HEK293 (cell line): ENCODE data around the gene HP1BP3.

Source experiments
- CTCF ChIA-PET: fragments of 350-600 bp; formaldehyde crosslinking; extraction: SDS; loops from one replicate; lab custom pipeline; 2021; ENCODE audit warnings: antibody characterized with exemption; lab: Yijun Ruan, JAX
- POLR2A ChIA-PET: fragments of 300-600 bp; formaldehyde crosslinking; extraction: SDS; loops from one replicate; lab custom pipeline; 2020; ENCODE audit warnings: antibody characterized with exemption, inconsistent platforms; lab: Yijun Ruan, JAX
- H3K27ac ChIP-seq: fragments of 200-500 bp; sonication (Bioruptor generic); 2 replicates; pipeline ENCODE4 v1.5.1; 2014; ENCODE audit warnings: low read depth, low read length, control low read depth, inconsistent platforms; ENCODE audit errors: extremely low read depth
- H3K36me3 ChIP-seq, 2 experiments: fragments of 200-500 bp in 1 of 2; sonication (Bioruptor generic) in 1 of 2; 1 replicate in 1 of 2; 2 replicates in 1 of 2; pipeline ENCODE4 v1.5.1; 2014 to 2017; ENCODE audit warnings: inconsistent platforms in 2 of 2, low read length in 2 of 2; ENCODE audit not compliant: control insufficient read depth in 2 of 2, insufficient read depth in 1 of 2
- H3K4me1 ChIP-seq: fragments of 200-500 bp; sonication (Bioruptor generic); 2 replicates; pipeline ENCODE4 v1.5.1; 2014; ENCODE audit warnings: mild to moderate bottlenecking, low read length, inconsistent platforms; ENCODE audit not compliant: control insufficient read depth, insufficient read depth
- H3K4me3 ChIP-seq: 2 replicates; pipeline ENCODE4 v1.5.1; 2011; ENCODE audit warnings: low read depth, mild to moderate bottlenecking, control low read depth, low read length, moderate library complexity
- H3K9me3 ChIP-seq: fragments of 200-500 bp; sonication (Bioruptor generic); 2 replicates; pipeline ENCODE4 v1.5.1; 2014; ENCODE audit warnings: low read depth, low read length, inconsistent platforms; ENCODE audit not compliant: control insufficient read depth, insufficient read depth
- GLIS1 ChIP-seq: fragments of 450-650 bp; formaldehyde crosslinking; IDR thresholded peaks from 2 replicates; pipeline ENCODE4 v1.5.1; 2016; ENCODE audit warnings: missing biosample characterization, missing genetic modification characterization
- IKZF3 ChIP-seq: fragments of 450-650 bp; IDR thresholded peaks from 2 replicates; pipeline ENCODE4 v1.5.0; 2018; ENCODE audit warnings: missing biosample characterization, mild to moderate bottlenecking, missing genetic modification characterization, moderate library complexity
- MEIS1 ChIP-seq: sonication (generic); formaldehyde crosslinking; IDR thresholded peaks from 2 replicates; pipeline ENCODE4 v1.8.1; 2022; ENCODE audit warnings: missing genetic modification reagents, mild to moderate bottlenecking, borderline replicate concordance
- WT1 ChIP-seq: fragments of 450-650 bp; formaldehyde crosslinking; IDR thresholded peaks from 2 replicates; pipeline ENCODE4 v1.5.1; 2016; ENCODE audit warnings: missing biosample characterization, missing genetic modification characterization
- YY2 ChIP-seq: fragments of 450-650 bp; formaldehyde crosslinking; IDR thresholded peaks from 2 replicates; pipeline ENCODE4 v1.5.1; 2016; ENCODE audit warnings: missing biosample characterization, missing genetic modification characterization
- ZFP41 ChIP-seq: fragments of 450-650 bp; formaldehyde crosslinking; IDR thresholded peaks from 2 replicates; pipeline ENCODE4 v1.5.1; 2016; ENCODE audit warnings: missing biosample characterization, missing genetic modification characterization, borderline replicate concordance
- ZNF155 ChIP-seq: fragments of 450-650 bp; formaldehyde crosslinking; IDR thresholded peaks from 2 replicates; pipeline ENCODE4 v1.5.1; 2016; ENCODE audit warnings: missing biosample characterization, missing genetic modification characterization
- ZNF211 ChIP-seq: fragments of 450-650 bp; formaldehyde crosslinking; IDR thresholded peaks from 2 replicates; pipeline ENCODE4 v1.5.1; 2016; ENCODE audit warnings: low read depth, missing biosample characterization, missing genetic modification characterization
- ZNF514 ChIP-seq: fragments of 450-650 bp; formaldehyde crosslinking; IDR thresholded peaks from 2 replicates; pipeline ENCODE4 v1.5.1; 2016; ENCODE audit warnings: missing biosample characterization, missing genetic modification characterization
- ZNF558 ChIP-seq: fragments of 450-650 bp; formaldehyde crosslinking; IDR thresholded peaks from 2 replicates; pipeline ENCODE4 v1.5.1; 2016; ENCODE audit warnings: missing biosample characterization, missing genetic modification characterization
- ZNF585B ChIP-seq: fragments of 450-650 bp; formaldehyde crosslinking; IDR thresholded peaks from 2 replicates; pipeline ENCODE4 v1.5.1; 2016; ENCODE audit warnings: missing biosample characterization, missing genetic modification characterization
- ZSCAN23 ChIP-seq: fragments of 450-650 bp; formaldehyde crosslinking; IDR thresholded peaks from 2 replicates; pipeline ENCODE4 v1.5.1; 2016; ENCODE audit warnings: missing biosample characterization, missing genetic modification characterization
- TF ChIP-seq, protein P1 (sequence below): fragments of 450-650 bp; formaldehyde crosslinking; IDR thresholded peaks from 2 replicates; pipeline ENCODE4 v1.5.1; 2016; ENCODE audit warnings: missing biosample characterization, missing genetic modification characterization, low read depth
- TF ChIP-seq, protein P2 (sequence below): fragments of 450-650 bp; formaldehyde crosslinking; IDR thresholded peaks from 2 replicates; pipeline ENCODE4 v1.5.1; 2016; ENCODE audit warnings: missing biosample characterization, missing genetic modification characterization

Gene HP1BP3

DNA sequence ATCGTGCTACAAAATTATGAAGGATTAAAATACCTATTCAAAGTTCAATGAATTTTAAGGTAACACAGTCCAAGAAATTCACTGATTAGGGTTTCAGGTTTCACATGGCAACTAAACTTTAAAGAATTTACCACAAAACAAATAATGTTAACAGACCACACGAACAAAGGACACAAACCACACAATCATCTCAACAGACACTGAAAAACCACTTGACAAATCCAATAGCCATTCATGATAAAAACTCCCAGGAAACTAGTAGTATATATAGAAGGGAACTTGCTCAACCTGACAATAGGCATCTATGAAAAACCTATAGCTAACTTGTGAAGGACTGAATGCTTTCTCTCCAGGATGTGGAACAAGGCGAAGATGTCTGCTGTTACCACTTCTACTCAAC lies 33.5 kb downstream of the HP1BP3 start:
- Histone ChIP-seq H3K36me3 (peaks cover 64 to 72% of the 10 kb centered on the region in 2 experiments), H3K4me3 (no peak overlapping the region), H3K9me3 (no peaks in the 10 kb centered on the region), H3K4me1 (no peaks in the 10 kb centered on the region), H3K27ac (no peak overlapping the region)
- ChIA-PET CTCF (interaction anchor here (1.3 kb wide), 1 partner anchor 57 kb away, joined by 5 read pairs; no protein-coding TSS in a partner anchor), POLR2A (no interaction called here)
- no peak for TF ChIP-seq ZNF558 (tag by site-specific recombination)
- TF ChIP-seq ZNF585B (tag by site-specific recombination), result no peak
- TF ChIP-seq GLIS1 (tag by site-specific recombination), result no peak
- no peak for TF ChIP-seq IKZF3
- TF ChIP-seq ZSCAN23 (tag by site-specific recombination), result no peak
- TF ChIP-seq, all 188 proteins: peak for 0

DNA sequence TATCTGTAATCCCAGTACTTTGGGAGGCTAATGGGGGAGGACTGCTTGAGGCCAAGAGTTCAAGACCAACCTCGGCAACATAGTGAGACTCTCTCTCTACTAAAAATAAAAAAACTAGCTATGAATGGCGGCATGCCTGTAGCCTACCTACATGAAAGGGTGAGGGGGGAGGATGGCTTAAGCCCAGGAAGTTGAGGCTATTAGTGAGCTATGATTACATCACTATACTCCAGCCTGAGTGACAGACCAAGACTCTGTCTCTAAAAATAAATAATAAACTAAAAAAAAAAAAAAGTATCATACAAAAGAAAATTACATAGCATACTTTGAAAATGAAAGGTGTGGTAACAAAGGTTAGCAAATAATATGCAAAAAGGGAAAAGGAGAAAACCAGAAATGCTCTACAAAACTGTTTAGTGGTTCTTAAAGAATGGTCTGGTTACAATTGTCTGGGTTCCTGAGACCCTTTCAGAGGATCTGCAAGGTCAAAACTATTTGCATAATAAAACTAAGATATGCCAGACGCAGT lies 35.6 kb downstream of the HP1BP3 start:
- H3K36me3 ChIP-seq, result peaks cover 65 to 74% of the 10 kb centered on the region in 2 experiments
- CTCF ChIA-PET, result interaction anchor here (1.3 kb wide), 1 partner anchor 444 kb away, joined by 6 read pairs; no protein-coding TSS in a partner anchor
- POLR2A ChIA-PET, result interaction anchor here (2.6 kb wide), 1 partner anchor 35 kb away, joined by 8 read pairs; the partner anchor contains the start of gene HP1BP3
- H3K4me1 ChIP-seq, result no peaks in the 10 kb centered on the region
- no peak overlapping the region for H3K4me3 ChIP-seq
- H3K9me3 ChIP-seq, result no peaks in the 10 kb centered on the region
- TF ChIP-seq WT1 (tag by site-specific recombination), result no peak
- TF ChIP-seq, protein P1, sequence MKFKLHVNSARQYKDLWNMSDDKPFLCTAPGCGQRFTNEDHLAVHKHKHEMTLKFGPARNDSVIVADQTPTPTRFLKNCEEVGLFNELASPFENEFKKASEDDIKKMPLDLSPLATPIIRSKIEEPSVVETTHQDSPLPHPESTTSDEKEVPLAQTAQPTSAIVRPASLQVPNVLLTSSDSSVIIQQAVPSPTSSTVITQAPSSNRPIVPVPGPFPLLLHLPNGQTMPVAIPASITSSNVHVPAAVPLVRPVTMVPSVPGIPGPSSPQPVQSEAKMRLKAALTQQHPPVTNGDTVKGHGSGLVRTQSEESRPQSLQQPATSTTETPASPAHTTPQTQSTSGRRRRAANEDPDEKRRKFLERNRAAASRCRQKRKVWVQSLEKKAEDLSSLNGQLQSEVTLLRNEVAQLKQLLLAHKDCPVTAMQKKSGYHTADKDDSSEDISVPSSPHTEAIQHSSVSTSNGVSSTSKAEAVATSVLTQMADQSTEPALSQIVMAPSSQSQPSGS (tag by site-specific recombination), result peak; percentile 44; the same call in 1 of the 2 replicates
- TF ChIP-seq, all 188 proteins: peak for 1
- H3K27ac ChIP-seq, result no peak overlapping the region

DNA sequence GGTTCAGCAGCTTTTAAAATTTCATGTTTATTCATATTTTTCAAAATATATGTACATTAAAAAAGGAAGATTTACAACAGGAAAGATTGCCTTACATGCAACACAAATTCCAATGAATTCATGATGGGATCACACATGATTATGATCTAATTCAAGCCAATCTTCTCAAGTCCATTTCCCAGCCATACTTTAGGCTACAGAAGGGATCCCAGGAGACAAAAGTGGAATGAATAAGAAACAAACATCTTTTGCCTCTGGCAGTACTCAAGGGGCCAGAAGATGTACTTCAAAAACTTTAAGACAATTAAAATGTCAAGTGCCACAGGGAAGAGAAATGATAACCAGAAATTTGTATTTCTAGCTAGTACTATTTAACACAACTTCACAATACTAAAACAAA lies 44.4 kb downstream of the HP1BP3 start:
- ChIA-PET POLR2A (no interaction called here), CTCF (interaction anchor here (0.5 to 0.7 kb wide), 2 partner anchors 28 to 46 kb away, joined by 3 to 5 read pairs; no protein-coding TSS in a partner anchor)
- H3K9me3 ChIP-seq, result no peaks in the 10 kb centered on the region
- no peak for TF ChIP-seq ZNF585B (tag by site-specific recombination)
- no peak for TF ChIP-seq ZNF211 (tag by site-specific recombination)
- no peak for TF ChIP-seq YY2 (tag by site-specific recombination)
- TF ChIP-seq ZNF514 (tag by site-specific recombination), result no peak
- H3K4me1 ChIP-seq, result no peaks in the 10 kb centered on the region
- H3K36me3 ChIP-seq, result peaks cover 70 to 97% of the 10 kb centered on the region in 2 experiments
- no peak overlapping the region for H3K27ac ChIP-seq
- no peak overlapping the region for H3K4me3 ChIP-seq

DNA sequence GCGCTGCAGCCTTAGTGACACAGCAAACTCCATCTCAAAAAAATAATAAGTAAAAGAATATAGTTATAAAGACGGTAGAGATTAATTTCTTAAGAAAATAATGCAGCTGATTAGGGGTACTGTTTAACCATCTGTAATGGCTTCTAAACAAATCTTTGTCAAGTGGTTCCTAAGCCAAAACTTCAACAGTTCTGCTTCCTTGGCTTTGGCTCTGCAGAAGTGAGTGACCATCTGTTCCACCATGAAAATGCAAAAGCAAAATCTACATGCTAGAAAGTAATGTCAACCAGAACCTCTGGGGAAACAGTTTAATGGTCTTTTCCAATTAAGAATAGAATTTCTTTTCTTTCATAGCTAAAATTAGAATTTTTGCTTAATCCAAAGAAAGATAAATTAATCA lies 46.3 kb downstream of the HP1BP3 start:
- Histone ChIP-seq H3K9me3 (no peaks in the 10 kb centered on the region), H3K4me1 (no peaks in the 10 kb centered on the region), H3K4me3 (no peak overlapping the region), H3K27ac (no peak overlapping the region), H3K36me3 (peaks cover 52 to 87% of the 10 kb centered on the region in 2 experiments)
- TF ChIP-seq, protein P2, sequence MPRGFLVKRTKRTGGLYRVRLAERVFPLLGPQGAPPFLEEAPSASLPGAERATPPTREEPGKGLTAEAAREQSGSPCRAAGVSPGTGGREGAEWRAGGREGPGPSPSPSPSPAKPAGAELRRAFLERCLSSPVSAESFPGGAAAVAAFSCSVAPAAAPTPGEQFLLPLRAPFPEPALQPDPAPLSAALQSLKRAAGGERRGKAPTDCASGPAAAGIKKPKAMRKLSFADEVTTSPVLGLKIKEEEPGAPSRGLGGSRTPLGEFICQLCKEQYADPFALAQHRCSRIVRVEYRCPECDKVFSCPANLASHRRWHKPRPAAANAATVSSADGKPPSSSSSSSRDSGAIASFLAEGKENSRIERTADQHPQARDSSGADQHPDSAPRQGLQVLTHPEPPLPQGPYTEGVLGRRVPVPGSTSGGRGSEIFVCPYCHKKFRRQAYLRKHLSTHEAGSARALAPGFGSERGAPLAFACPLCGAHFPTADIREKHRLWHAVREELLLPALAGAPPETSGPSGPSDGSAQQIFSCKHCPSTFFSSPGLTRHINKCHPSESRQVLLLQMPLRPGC, result no peak
- TF ChIP-seq MEIS1, result no peak
- no peak for TF ChIP-seq ZFP41 (tag by site-specific recombination)
- no peak for TF ChIP-seq ZNF155 (tag by site-specific recombination)
- CTCF ChIA-PET, result interaction anchor here (0.8 to 1.4 kb wide), 2 partner anchors 44 to 455 kb away, joined by 3 to 6 read pairs; no protein-coding TSS in a partner anchor
- POLR2A ChIA-PET, result no interaction called here
